HL-60 (cell line): Measurements from ENCODE around the gene SORCS2.

ENCODE experiments used
- DNase-seq, 2 experiments: peaks; one replicate each; pipeline ENCODE4 v3.0.0-alpha.2; 2010 to 2020; ENCODE audit warnings: low read depth in 1 of 2, low spot score in 1 of 2
- H3K27ac ChIP-seq: fragments of 250-450 bp; sonication (Bioruptor Pico); replicated peaks from 2 replicates; pipeline ENCODE4 v1.5.1; 2020; ENCODE audit warnings: mild to moderate bottlenecking, moderate library complexity
- H3K27me3 ChIP-seq: fragments of 250-450 bp; sonication (Bioruptor Pico); 2 replicates; pipeline ENCODE4 v1.5.1; 2021; ENCODE audit warnings: mild to moderate bottlenecking, moderate library complexity; ENCODE audit not compliant: insufficient read depth, poor library complexity, severe bottlenecking
- H3K4me3 ChIP-seq: replicated peaks from 2 replicates; pipeline ENCODE4 v1.5.1; 2011; ENCODE audit warnings: mild to moderate bottlenecking, control low read depth, low read length; ENCODE audit not compliant: insufficient read depth
- GABPA ChIP-seq: IDR thresholded peaks from 2 replicates; pipeline ENCODE4 v1.6.1; 2012; ENCODE audit warnings: low read depth
- POLR2AphosphoS5 ChIP-seq: IDR thresholded peaks from 2 replicates; pipeline ENCODE4 v1.6.1; 2012; ENCODE audit warnings: low read depth
- SPI1 ChIP-seq: IDR thresholded peaks from 2 replicates; pipeline ENCODE4 v1.6.1; 2012; ENCODE audit warnings: low read depth, mild to moderate bottlenecking, borderline replicate concordance
- TF ChIP-seq, protein P1 (sequence below): IDR thresholded peaks from 2 replicates; pipeline ENCODE4 v1.6.1; 2012; ENCODE audit warnings: low read depth; ENCODE audit not compliant: insufficient replicate concordance
- TF ChIP-seq, protein P2 (sequence below): IDR thresholded peaks from one replicate; pipeline ENCODE4 v1.5.1; 2011; ENCODE audit warnings: low read length, control low read depth, inconsistent platforms; ENCODE audit not compliant: insufficient read depth

Gene SORCS2

DNA sequence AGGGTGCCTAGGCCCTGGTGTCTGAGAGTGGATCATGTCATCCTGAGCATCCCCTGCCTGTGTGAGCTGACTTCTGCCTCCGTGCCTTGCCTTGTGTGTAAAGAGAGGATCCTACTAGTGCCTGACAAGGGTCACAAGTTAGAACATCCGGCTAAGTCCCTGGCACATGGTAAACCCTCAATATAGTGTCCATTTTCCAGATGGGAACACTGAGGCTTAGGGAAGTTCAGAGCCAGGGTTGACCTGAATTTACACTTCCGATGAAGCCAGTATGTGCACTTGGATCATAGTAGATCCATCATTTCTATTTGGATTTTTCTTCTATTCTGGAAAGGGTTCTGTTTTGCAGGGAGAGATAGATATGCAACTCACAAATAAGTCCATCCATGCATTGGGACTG, 254.9 kb downstream of the SORCS2 start:
- DNase-seq, result no peak
- no peak for TF ChIP-seq SPI1
- TF ChIP-seq, protein P1, sequence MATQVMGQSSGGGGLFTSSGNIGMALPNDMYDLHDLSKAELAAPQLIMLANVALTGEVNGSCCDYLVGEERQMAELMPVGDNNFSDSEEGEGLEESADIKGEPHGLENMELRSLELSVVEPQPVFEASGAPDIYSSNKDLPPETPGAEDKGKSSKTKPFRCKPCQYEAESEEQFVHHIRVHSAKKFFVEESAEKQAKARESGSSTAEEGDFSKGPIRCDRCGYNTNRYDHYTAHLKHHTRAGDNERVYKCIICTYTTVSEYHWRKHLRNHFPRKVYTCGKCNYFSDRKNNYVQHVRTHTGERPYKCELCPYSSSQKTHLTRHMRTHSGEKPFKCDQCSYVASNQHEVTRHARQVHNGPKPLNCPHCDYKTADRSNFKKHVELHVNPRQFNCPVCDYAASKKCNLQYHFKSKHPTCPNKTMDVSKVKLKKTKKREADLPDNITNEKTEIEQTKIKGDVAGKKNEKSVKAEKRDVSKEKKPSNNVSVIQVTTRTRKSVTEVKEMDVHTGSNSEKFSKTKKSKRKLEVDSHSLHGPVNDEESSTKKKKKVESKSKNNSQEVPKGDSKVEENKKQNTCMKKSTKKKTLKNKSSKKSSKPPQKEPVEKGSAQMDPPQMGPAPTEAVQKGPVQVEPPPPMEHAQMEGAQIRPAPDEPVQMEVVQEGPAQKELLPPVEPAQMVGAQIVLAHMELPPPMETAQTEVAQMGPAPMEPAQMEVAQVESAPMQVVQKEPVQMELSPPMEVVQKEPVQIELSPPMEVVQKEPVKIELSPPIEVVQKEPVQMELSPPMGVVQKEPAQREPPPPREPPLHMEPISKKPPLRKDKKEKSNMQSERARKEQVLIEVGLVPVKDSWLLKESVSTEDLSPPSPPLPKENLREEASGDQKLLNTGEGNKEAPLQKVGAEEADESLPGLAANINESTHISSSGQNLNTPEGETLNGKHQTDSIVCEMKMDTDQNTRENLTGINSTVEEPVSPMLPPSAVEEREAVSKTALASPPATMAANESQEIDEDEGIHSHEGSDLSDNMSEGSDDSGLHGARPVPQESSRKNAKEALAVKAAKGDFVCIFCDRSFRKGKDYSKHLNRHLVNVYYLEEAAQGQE, result no peak
- no peak for TF ChIP-seq GABPA
- no peak for TF ChIP-seq POLR2AphosphoS5
- TF ChIP-seq, protein P2, sequence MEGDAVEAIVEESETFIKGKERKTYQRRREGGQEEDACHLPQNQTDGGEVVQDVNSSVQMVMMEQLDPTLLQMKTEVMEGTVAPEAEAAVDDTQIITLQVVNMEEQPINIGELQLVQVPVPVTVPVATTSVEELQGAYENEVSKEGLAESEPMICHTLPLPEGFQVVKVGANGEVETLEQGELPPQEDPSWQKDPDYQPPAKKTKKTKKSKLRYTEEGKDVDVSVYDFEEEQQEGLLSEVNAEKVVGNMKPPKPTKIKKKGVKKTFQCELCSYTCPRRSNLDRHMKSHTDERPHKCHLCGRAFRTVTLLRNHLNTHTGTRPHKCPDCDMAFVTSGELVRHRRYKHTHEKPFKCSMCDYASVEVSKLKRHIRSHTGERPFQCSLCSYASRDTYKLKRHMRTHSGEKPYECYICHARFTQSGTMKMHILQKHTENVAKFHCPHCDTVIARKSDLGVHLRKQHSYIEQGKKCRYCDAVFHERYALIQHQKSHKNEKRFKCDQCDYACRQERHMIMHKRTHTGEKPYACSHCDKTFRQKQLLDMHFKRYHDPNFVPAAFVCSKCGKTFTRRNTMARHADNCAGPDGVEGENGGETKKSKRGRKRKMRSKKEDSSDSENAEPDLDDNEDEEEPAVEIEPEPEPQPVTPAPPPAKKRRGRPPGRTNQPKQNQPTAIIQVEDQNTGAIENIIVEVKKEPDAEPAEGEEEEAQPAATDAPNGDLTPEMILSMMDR, result no peak

DNA sequence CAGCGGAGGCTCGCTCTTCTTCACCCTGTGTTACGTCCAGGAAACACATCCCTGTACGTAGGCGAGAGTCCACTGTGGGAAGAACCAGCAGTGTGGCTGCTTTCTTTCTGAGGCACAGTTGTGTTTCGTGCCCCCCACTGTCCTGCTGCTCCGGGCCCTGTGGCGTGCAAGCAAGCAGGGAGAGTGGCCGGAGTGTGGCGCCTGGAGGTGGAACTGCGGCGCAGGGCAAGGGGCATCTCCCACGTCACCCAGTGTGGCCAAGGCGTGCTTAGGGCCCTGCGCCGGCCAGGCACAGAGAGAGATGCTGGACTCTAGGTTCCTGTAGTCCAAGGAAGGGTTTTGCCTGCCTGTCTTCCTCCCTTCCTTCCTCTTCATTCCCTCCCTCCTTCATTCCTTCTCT, 255.7 kb downstream of the SORCS2 start:
- no peak for DNase-seq
- Histone ChIP-seq H3K27me3 (no peaks in the 10 kb centered on the region), H3K27ac (no peak overlapping the region), H3K4me3 (no peak overlapping the region)
- TF ChIP-seq, protein P1, result no peak
- TF ChIP-seq GABPA (no peak), SPI1 (no peak), POLR2AphosphoS5 (no peak)
- TF ChIP-seq, protein P2, result no peak

More for the DNA sequence above, 254.9 kb downstream of the SORCS2 start:
- no peak overlapping the region for H3K27ac ChIP-seq
- H3K27me3 ChIP-seq, result no peaks in the 10 kb centered on the region
- H3K4me3 ChIP-seq, result no peak overlapping the region

DNA sequence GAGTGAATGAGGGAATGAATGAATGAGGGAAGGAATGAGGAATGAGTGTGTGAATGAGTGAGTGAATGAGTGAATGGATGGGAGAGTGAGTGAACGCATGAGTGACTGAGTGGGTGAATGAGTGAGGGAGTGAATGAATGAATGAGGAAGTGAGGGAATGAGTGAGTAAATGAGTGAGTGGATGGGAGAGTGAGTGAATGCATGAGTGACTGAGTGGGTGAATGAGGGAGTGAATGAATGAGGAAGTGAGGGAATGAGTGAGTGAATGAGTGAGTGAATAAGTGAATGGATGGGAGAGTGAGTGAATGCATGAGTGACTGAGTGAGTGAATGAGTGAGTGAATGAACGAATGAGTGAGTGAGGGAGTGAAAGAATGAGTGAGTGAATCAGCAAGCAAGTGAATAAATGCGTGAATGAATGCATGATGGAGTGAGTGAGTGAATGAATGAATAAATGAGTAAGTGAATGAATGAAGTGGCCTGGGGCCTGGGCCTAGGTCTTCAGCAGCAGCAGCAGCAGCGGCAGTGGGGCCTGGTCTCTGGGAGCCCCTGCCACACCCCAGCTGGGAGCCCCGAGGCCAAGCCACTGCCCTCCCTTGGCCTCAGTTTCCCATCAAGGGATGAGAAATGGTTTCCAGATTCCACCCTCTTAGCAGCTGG, 258.6 kb downstream of the SORCS2 start:
- Histone ChIP-seq H3K27me3 (no peaks in the 10 kb centered on the region), H3K27ac (no peak overlapping the region), H3K4me3 (no peak overlapping the region)
- no peak for DNase-seq
- TF ChIP-seq GABPA (no peak), POLR2AphosphoS5 (no peak), SPI1 (no peak)
- TF ChIP-seq, protein P2, result no peak
- TF ChIP-seq, protein P1, result no peak
